ENCODE results near the gene KCNJ3.

- TF ChIP-seq ATF1 (CRISPR knock-in tag; IDR thresholded peaks at IDR 0.05): no peak
- TF ChIP-seq MAX (CRISPR knock-in tag; IDR thresholded peaks at IDR 0.05): no peak
- no peak for TF ChIP-seq TEAD1 (CRISPR knock-in tag; IDR thresholded peaks at IDR 0.05)
- no peak for TF ChIP-seq CTCF (IDR thresholded peaks at IDR 0.05)
Observed at GRCh38 chr2:154832711-154833110, 134.2 kb downstream of the KCNJ3 start.

Measured in WTC11 (cell line).